GM18873 (cell line): Measurements from ENCODE around the gene ELP2.
A peak's percentile ranks its signal among the peaks of the same experiment; 100 is the strongest.
"Not testable (repeated sequence)": the region's sequence is repeated elsewhere in the genome, so short reads cannot be mapped to it uniquely, and the experiment has no call there.

Experiments
- ATAC-seq: cut with Tn5 transposase; IDR thresholded peaks from one replicate; pipeline ENCODE4 v1.9.1; 2021; ENCODE audit warnings: mild to moderate bottlenecking, moderate library complexity, moderate number of reproducible peaks; ENCODE audit not compliant: unreplicated experiment, low FRiP score

ELP2 gene

DNA sequence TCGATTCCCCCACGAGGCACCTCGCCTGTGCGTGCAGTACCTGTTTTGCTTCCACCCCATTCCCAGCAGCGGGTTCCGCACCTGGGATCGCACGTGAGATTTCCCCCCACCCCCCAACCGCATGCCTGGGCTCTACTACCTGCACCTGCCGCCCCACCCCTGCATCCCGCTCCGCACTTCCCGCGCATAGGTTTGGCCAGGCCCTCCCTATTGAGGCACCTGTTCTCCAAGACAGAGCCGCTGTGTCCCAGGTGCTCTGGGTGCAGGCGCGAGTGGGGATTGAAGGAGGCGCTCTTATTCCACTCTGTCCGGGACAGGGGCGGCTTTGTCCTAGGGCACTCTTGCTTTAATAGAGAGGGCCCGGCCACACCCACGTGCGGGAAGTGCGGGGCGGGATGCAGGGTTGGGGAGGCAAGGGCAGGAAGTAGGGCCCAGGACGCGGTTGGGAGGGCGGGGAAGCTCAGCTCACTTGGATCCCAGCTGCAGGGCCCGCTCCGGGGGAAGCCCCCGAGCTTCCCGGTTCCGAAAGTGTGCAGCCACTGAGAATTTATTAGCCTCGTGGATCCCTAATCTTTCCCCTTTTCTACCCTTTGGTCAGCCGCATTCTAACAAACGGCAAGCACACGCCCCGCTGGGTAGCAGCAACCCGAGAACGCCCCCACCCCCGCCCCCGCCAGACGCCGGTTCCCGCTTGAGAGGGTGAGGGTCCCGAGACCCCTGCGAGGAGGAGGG is 56.9 kb downstream of the ELP2 start:
- no peak for ATAC-seq

DNA sequence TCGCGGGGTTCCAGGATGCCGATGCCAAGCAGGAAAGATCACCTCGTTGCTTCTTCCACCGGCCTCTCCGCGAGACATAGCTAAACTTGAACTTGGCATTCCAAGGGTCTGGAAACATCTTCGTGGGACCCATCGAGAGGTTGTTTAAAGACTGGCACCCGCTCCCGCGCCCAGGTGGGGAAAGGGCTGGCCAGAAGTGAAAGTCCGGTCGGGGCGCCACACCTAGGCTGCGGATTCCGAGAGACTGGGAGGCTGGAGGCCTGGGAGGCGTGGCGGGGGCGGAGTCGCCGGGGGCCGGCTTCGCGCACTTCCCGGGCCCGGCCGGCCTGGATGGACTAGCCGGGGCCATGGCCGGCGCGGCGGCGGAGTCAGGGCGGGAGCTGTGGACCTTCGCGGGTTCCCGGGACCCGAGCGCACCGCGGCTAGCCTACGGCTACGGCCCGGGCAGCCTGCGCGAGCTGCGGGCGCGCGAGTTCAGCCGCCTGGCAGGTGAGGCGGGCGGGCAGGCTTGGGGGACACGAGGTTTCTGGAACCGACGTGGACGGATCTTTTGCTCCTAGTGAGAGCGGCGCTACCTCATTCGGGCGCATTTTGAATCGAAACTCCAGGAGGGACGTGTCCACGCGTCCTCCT is 57.6 kb downstream of the ELP2 start, which contains the start of gene MOCOS:
Gene MOCOS (plus strand): TSS at position 305 of the 633 bp plus-strand sequence. CDS start 43 bp downstream, at position 348.
- ATAC-seq: peak; percentile 45

DNA sequence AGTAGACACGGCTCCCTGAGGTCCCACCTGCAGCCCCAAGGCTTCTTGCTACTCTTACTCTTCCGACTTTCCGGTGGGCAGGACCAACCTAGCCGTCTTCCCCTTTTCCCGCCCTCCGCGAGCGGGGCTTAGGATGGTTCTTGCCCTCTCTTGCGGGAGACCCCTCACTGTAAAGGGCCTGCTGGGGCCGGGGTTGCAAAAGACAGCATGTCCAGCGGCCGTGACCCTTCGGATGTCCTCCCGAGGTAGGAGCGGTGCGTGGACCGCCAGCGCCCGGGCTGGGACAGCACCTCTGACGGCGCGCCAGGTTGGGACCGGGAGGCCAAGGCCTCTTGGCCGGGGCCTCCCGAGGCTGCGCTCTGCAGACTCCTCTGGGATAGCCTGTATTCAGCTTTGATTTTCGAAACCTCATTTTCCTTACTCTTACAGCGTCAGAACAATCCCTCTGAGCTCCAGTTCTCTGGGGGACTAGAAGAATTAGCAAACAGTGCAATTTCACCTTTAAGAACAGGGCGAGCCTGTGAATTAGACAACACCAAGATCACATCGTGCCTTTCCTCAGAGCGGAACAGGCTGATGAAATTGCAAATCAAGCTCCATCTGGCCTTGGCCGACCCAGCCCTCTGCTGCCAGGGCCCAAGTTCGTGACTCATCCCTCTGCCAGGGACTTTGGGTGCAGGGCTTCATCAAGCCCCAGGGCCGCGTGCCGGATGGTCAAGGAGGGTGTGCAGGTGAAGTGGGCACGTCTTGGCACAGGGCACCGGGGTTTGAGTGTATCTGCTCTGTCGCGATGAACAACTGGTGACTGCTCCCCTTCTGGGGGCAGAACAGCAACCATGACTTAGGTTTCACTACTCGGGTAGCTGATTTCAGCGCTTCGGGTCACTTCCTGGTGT is 58.4 kb downstream of the ELP2 start:
- no peak for ATAC-seq

DNA sequence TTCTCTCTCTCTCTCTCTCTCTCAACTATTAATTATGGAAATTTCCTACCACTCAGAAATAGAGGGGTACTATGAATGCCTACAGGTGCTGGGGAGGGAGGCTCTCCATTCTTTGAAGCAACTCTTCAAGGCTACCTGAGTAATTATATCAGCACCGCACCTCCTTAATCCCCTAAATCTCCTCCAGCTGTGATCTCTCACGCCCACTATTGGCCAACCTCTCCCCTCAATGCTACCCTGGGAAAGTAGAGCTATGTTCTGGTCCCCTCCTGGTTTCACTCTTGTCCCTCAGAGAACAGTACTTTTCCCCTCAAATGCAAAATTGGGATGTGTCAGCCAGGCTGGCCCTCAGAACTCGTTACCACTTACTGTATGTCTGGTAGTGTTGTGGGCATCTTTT is 59.2 kb downstream of the ELP2 start:
- no peak for ATAC-seq

DNA sequence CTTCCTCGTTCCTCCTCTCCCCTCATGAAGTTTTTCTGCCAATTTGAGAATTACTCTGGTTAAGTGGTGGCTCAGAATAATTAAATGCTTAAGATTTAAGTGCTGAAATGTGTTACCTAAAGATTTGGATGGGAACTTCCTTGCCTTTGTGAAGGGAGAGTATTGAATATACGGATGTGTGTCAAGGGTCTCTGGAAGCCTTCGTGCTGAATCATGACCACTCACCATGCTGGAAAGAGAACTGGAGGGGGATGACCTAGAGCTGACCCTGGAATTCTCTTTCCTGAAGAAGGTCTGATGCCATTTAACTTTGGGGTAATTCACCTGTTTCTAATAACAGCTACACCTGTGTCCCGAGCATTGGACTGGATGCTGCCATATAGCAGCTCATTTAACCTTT is 59.8 kb downstream of the ELP2 start:
- ATAC-seq: no peak

DNA sequence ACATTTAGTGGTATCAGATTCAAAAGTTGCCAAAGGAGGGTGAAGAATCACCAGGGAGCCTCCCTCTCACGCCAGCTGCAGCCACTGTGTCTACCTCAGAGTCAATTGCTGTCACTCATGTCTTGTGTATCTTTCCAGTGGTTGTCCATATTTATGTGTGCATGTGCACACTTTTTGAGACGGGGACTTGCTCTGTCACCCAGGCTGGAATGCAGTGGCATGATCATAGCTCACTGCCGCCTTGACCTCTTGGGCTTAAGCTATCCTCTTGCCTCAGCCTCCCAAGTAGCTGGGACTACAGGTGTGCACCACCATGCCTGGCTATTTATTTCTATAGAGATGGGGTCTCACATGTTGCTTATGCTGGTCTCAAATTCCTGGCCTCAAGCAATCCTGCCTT is 61.6 kb downstream of the ELP2 start:
- no peak for ATAC-seq

DNA sequence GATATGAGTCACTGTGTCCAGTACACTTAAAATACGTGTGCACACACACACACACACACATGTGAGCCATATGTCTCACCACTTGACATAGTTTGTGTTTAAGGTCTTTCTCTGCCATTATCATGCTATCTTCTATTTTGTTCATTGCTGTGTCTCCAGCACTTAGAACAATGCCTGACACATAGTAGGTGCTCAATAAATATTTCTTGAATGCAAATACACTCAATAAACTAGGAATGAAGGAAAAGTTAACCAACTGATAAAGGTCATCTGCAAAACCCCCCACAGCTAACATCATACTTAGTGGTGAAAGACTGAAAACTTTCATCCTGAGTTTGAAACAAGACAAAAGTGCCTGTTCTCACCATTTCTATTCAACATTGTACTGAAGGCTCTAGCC is 62.0 kb downstream of the ELP2 start:
- ATAC-seq: no peak

DNA sequence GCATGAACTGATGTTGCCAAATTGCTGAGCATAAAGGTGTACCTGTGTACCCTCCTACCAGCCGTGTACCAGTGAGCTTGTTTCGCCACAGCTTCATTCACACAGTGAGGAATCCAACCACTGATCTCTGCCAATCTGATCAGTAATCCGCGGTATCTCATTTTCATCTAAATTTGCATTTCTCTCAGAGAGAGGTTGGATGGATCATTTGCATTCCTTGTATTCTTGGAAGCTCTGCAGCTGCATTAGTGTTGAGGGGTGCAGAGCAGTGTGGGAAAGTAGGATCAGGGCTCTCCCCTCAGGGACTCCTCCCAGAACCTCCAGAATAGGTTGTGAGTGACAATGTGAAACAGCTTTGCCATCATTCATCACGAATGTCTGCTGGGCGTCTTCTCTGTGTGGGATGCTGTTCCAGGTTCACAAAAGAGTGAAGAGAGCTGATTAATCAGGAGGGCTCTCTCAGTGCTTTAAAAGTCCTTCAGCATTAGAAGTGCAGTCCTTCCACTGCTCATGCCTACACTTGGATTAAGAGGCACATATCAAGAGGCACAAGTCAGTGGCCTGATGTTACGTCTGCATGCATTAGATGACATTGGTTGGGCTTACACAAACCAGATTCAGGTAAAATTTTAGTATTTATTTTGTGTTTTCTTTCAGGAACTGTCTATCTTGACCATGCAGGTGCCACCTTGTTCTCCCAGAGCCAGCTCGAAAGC is 65.1 kb downstream of the ELP2 start:
- ATAC-seq: no peak

DNA sequence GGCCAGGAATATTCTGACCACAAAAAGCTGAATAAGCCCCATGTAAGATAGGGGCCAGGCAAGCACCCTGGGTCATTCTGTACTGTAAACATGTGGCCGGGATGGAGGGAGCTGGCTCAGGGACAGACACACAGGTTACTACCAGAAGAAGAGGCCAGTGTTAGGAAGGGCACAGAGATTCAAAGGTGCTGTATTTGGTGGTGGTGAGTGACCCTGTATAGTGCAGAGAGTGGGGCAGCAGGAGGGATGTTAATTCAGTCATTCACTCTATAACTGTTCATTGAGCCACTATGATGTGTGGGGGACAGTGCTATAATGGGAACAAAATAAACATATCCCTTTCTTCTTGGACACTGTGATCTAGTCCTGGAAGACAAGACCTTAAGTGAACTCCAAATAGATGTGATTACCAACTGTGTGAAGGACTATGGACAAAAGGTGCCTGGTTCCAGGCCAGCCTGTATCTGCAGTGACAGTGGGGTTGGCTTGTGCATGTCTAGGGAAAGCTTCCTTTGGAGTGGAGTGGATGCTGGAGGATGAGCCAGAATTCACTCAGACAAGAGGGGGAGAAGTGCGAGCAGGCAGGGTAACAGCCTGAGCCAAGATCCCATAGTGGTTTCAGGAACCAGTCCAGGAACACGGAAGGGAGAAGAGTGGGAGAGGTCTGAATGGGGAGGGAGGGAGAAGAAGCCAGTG is 65.9 kb downstream of the ELP2 start:
- ATAC-seq: no peak

DNA sequence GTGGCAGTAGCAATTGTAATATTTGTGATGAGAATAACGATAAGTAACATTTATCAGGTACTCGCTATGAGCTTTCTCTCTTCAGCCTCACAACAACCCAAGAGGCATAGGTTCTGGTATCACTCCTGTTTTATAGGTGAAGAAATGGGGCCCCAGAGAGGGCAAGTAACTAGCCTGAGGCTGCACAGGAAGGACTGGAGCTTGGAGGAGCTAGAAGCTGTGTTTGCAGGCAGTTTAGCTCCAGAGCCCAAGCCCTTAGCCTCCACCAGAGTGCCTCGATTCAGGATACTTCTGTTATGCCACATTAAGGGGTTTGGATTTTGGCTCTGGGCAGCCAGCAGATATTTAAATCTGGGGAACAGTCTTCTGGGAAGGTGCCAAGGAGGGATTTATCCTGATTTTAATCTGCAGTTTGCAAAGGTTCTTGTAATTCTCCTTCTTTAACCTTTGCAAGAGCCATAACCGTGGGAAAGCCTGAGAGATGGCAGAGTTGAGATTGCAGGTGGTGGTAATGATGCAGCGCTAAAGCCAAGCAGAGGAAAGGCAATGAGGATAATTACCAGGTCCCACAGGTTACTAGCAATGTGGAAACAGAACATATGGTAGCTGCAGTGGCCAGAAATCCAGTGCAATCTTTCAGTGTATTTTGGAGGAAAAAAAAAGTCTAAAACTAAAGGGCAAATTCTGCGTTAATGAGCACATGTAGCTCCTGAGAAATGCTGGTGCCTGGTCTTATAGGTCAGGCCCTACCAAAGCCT is 66.7 kb downstream of the ELP2 start:
- no peak for ATAC-seq

DNA sequence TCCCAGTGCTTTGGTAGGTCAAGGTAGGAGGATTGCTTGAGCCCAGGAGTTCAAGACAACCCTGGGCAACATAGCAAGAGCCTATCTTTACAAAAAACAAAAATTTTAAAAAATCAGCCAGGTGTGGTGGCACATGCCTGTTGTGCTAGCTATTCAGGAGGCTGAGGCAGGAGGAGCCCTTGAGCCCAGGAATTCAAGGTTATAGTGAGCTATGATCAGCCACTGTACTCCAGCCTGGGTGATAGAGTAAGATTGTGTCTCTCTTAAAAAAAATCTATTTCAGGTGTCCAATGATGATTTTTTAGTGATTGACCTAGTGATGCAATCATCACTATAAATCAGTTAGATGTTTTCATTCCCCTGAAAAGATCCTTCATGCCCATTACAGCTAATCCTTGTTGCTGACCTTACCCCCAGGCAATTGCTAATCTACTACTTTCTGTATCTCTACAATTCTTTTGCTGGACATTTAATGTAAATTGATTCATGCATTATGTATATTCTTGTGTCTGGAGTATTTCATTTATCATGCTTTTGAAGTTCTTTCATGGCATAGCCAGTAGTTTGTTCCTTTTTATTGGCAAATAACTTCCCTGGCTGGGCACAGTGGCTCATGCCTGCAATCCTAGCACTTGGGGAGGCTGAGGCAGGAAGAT is 67.9 kb downstream of the ELP2 start:
- ATAC-seq: no peak

DNA sequence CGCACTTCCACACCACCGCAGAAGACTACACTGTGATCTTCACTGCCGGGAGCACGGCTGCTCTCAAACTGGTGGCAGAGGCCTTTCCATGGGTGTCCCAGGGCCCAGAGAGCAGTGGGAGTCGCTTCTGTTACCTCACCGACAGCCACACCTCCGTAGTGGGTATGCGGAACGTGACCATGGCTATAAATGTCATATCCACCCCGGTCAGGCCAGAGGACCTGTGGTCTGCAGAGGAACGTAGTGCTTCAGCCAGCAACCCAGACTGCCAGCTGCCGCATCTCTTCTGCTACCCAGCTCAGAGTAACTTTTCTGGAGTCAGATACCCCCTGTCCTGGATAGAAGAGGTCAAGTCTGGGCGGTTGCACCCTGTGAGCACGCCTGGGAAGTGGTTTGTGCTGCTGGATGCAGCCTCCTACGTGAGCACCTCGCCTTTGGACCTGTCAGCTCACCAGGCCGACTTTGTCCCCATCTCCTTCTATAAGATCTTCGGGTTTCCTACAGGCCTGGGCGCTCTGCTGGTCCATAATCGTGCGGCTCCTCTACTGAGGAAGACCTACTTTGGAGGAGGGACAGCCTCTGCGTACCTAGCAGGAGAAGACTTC is 70.1 kb downstream of the ELP2 start:
- no peak for ATAC-seq

DNA sequence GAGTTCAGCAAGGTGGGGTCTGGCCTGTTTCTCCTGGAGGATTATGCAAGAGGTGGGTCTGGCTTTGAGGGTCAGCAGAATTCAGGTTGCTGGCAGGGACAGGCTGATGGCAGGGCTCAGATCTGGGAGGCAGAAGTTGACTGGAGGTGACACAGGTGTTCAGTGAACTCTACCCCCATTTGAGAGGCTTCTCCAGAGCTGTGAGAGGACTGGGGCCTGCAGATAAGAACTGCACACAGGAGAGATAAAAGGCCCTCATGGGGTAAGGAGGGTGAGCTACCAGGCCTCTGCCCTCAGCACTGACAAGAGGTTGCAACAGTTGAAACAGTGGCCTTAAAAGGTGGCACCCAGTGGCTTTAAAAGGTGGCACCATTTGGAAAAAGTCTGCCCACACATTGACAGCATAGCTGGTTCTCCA is 70.7 kb downstream of the ELP2 start:
- no peak for ATAC-seq

DNA sequence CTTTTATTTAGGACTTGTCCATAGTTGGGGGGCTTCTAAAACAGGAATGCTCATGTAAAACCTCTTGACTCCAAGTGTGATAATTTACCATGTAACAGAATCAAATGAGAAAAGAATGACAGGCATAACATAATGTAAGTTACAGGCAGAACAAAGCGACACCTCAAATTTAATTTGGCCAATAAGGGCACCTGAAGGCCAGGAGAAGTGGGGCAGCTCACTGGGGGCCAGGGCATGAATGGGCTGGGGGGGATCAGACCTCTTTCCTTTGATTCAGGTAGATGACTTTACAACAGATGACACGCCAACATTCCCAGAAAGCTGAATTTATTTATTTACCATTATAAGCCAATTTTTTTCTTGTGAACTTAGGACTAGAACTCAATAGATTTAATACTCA is 72.1 kb downstream of the ELP2 start:
- no peak for ATAC-seq

DNA sequence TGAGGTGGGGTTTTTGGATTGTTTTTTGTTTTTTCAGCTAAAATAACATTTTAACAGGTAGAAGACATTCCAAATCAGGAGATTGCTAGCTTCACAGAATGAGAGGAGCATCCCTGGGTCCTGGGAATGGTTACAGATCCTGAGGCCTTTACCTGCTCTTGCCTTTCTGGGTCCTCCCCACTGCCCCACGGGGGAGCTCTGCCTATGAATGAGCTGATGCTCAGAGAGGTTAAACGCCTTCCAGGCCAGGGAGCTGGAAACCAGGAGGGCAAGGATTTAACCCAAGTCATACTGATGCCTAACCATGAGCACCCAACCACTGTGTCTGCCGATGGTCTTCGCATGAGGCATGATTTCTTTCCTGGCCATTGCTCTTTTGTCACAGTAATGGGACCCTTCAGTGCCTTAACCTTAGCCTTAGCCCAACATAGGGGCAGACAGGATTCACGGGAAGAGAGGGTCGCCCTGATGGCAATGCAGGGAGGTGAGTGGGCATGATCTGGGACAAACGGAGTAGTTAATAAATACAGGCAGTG is 73.7 kb downstream of the ELP2 start:
- ATAC-seq: no peak

DNA sequence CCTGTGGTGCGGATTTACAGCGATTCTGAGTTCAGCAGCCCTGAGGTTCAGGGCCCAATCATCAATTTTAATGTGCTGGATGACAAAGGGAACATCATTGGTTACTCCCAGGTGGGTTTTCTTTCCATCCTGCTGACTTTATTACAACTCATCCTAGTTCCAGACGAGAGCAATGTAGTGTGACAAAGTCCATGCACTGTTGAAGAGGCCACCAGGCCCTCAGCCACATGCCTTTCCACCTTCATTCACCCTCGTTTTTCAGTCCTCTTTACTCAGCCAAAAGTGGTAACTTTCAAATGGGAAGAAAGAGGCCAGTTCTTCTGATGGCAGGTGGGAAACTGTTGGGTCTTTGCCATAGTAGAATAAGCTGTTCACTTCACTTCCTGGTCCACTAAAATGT is 75.5 kb downstream of the ELP2 start:
- no peak for ATAC-seq

DNA sequence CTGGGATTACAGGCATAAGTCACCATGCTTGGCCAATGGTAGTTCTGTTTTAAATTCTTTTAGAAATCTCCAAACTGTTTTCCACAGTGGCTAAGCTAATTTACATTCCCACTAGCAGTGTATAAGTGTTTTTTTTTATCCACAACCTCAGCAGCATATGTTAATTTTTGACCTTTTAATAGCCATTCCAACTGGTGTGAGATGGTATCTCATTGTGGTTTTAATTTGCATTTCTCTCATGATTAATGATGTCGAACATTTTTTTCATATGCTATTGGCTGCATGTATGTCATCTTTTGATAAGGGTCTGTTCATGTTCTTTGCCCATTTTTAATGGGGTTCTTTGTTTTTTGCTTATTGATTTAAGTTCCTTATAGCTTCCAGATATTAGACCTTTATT is 77.6 kb downstream of the ELP2 start:
- ATAC-seq: no peak

DNA sequence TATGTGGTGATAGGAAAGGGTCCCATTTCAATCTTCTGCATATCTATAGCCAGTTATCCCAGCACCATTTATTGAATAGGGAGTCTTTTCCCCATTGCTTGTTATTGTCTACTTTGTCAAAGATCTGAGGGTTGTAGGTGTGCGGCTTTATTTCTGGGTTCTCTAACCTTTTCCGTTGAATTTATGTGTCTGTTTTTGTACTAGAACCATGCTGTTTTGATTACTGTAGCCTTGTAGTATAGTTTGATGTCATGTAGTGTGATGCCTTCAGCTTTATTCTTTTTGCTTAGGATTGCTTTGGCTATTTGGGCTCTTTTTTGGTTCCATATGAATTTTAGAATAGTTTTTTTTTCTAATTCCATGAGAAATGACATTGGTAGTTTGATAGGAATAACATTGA is 78.3 kb downstream of the ELP2 start:
- not testable (repeated sequence) for ATAC-seq
